Endodermal cell (in vitro differentiated cells): Measurements from ENCODE around the gene ATG101. TPM values are rescaled to one million over a fixed set of nuclear protein-coding genes. Genes with fewer than 3 reads are reported as not detected.

Experiments used
- DNase-seq: peaks from one replicate; pipeline ENCODE4 v3.0.0-alpha.2; 2017
- H3K27ac ChIP-seq: 2 replicates; pipeline ENCODE4 v1.5.1; 2013; ENCODE audit warnings: mild to moderate bottlenecking, low read depth, low read length, moderate library complexity
- H3K27me3 ChIP-seq: 2 replicates; pipeline ENCODE4 v1.6.1; 2013; ENCODE audit warnings: mild to moderate bottlenecking, low read length, moderate library complexity; ENCODE audit not compliant: insufficient read depth, control insufficient read depth, poor library complexity, severe bottlenecking
- H3K36me3 ChIP-seq: 2 replicates; pipeline ENCODE4 v1.7.0; 2013; ENCODE audit warnings: mild to moderate bottlenecking, low read length, moderate library complexity; ENCODE audit not compliant: control insufficient read depth, insufficient read depth
- H3K4me1 ChIP-seq: one replicate; pipeline ENCODE4 v1.7.0; 2013; ENCODE audit warnings: low read length; ENCODE audit not compliant: control insufficient read depth, insufficient read depth
- H3K4me3 ChIP-seq: 2 replicates; pipeline ENCODE4 v1.5.1; 2013; ENCODE audit warnings: mild to moderate bottlenecking, low read length, moderate library complexity
- H3K9ac ChIP-seq: 2 replicates; pipeline ENCODE4 v1.6.1; 2013; ENCODE audit warnings: mild to moderate bottlenecking, low read length, moderate library complexity; ENCODE audit not compliant: poor library complexity, severe bottlenecking; ENCODE audit errors: extremely low read depth
- H3K9me3 ChIP-seq: 2 replicates; pipeline ENCODE4 v1.6.1; 2013; ENCODE audit warnings: mild to moderate bottlenecking, low read length, moderate library complexity; ENCODE audit not compliant: control insufficient read depth
- H3K27ac Mint-ChIP-seq: 2 replicates; pipeline ENCODE4 v1.8.0; 2020; ENCODE audit warnings: mixed read lengths
- H3K27me3 Mint-ChIP-seq: 2 replicates; pipeline ENCODE4 v1.8.0; 2021; ENCODE audit warnings: mild to moderate bottlenecking, mixed read lengths; ENCODE audit not compliant: insufficient read depth
- H3K36me3 Mint-ChIP-seq: 2 replicates; pipeline ENCODE4 v1.8.0; 2020; ENCODE audit warnings: low read depth, mixed read lengths
- H3K4me1 Mint-ChIP-seq: 2 replicates; pipeline ENCODE4 v1.8.0; 2020; ENCODE audit warnings: mixed read lengths
- H3K4me3 Mint-ChIP-seq: 2 replicates; pipeline ENCODE4 v1.8.0; 2020; ENCODE audit warnings: mild to moderate bottlenecking, moderate library complexity, mixed read lengths
- H3K9me3 Mint-ChIP-seq: 2 replicates; pipeline ENCODE4 v1.8.0; 2020; ENCODE audit warnings: mild to moderate bottlenecking, mixed read lengths
- WGBS, 2 experiments: methylation state at CpG; one replicate each; pipeline versions ENCODE4 v1.1.5 to v1.1.7; 2013; ENCODE audit warnings: missing lambda C conversion rate in 2 of 2, mixed read lengths in 1 of 2; ENCODE audit not compliant: insufficient coverage in 1 of 2, insufficient read length in 1 of 2; 5-methylcytosine and 5-hydroxymethylcytosine counted together
- total RNA-seq, 2 donors: library from RNA; stranded (reverse); fragmentation: NEBNext Ultra II Directional in 1 of 2; extraction: Animal tissue kit (Norgen Biotek cat#: 25700) in 1 of 2; gene quantifications; 2 replicates in 1 of 2; 3 replicates in 1 of 2; pipeline ENCODE4 v1.2.1, GENCODE V29; 2021
- TF ChIP-seq, protein P1 (sequence below): fragments of 200-600 bp; sonication (generic); conservative IDR thresholded peaks from 2 replicates; pipeline ENCODE4 v1.5.0; 2021; ENCODE audit warnings: antibody characterized with exemption, mild to moderate bottlenecking

ATG101 gene
- total RNA-seq, 2 donors from 2014 or later: 32.1 TPM

DNA sequence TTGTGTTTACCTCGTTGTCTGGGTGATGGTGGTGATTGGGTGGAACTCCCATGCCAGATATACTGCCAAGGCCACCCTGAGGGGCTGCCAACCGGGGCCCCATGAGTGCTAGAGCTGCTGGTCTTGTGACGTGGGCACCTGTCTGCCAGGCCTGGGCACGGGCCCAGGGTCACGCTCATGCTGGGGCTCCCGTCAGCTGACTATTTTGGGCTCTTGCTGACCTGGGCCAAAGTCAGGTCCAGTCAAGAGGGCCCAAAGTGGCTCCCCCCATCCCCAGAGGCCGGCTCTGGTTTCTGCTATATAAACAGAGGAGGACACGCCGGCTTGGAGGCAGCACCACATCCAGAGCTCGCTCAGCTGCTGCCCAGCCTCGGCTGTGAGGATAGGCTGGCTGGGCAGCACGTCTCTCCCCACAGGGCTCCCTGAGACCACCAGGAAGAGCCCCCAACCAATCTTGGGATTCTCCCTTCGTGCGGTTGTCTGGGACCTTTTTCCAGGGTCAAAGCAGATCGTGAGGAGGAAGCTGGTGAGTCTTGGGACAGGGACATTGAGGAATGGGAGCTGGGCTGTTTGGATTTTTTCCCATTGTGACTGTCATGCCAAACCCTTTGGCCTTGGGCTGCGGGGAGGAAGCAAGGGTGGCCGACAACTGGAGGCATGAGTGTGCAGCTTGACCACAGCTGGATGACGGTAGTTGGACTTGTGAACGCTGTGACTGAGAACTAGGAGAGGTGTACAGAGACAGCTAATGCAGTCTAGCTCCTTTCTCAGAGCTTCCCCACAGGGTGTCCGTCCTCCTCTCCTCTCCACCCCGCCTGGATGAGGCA is 26.2 kb upstream of the ATG101 start:
- H3K27ac Mint-ChIP-seq: no peak overlapping the region

GRCh38 chr12:52044292-52044983 is 25.3 kb upstream of the ATG101 start:
- DNase-seq: no peak
- no peaks in the 10 kb centered on the region for H3K27me3 ChIP-seq
- Mint-ChIP-seq H3K4me3 (no peak overlapping the region), H3K27ac (no peak overlapping the region), H3K27me3 (peaks cover 3% of the 10 kb centered on the region), H3K36me3 (peaks cover 7% of the 10 kb centered on the region), H3K9me3 (no peaks in the 10 kb centered on the region), H3K4me1 (peaks cover 3% of the 10 kb centered on the region)
- WGBS, 2 experiments: 91% methylated on average over 12 to 18 of the region's 18 CpGs
- no peak overlapping the region for H3K9ac ChIP-seq
- H3K4me3 ChIP-seq: no peak overlapping the region
- H3K36me3 ChIP-seq: peaks cover 4% of the 10 kb centered on the region
- H3K27ac ChIP-seq: no peak overlapping the region
- no peaks in the 10 kb centered on the region for H3K4me1 ChIP-seq
- no peaks in the 10 kb centered on the region for H3K9me3 ChIP-seq
- TF ChIP-seq, protein P1, sequence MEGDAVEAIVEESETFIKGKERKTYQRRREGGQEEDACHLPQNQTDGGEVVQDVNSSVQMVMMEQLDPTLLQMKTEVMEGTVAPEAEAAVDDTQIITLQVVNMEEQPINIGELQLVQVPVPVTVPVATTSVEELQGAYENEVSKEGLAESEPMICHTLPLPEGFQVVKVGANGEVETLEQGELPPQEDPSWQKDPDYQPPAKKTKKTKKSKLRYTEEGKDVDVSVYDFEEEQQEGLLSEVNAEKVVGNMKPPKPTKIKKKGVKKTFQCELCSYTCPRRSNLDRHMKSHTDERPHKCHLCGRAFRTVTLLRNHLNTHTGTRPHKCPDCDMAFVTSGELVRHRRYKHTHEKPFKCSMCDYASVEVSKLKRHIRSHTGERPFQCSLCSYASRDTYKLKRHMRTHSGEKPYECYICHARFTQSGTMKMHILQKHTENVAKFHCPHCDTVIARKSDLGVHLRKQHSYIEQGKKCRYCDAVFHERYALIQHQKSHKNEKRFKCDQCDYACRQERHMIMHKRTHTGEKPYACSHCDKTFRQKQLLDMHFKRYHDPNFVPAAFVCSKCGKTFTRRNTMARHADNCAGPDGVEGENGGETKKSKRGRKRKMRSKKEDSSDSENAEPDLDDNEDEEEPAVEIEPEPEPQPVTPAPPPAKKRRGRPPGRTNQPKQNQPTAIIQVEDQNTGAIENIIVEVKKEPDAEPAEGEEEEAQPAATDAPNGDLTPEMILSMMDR: no peak

More for the DNA sequence above, 26.2 kb upstream of the ATG101 start:
- H3K27me3 Mint-ChIP-seq: peaks cover 2% of the 10 kb centered on the region
- no peak overlapping the region for H3K4me3 Mint-ChIP-seq
- peaks cover 4% of the 10 kb centered on the region for H3K36me3 ChIP-seq
- no peaks in the 10 kb centered on the region for H3K4me1 Mint-ChIP-seq
- no peak overlapping the region for H3K4me3 ChIP-seq
- peaks cover 7% of the 10 kb centered on the region for H3K36me3 Mint-ChIP-seq
- WGBS, 2 experiments: 88 to 90% methylated on average over 17 to 21 of the region's 21 CpGs
- H3K4me1 ChIP-seq: no peaks in the 10 kb centered on the region
- H3K9ac ChIP-seq: no peak overlapping the region
- TF ChIP-seq, protein P1: no peak
- H3K9me3 ChIP-seq: no peaks in the 10 kb centered on the region
- H3K27ac ChIP-seq: no peak overlapping the region
- DNase-seq: no peak
- no peaks in the 10 kb centered on the region for H3K9me3 Mint-ChIP-seq
- no peaks in the 10 kb centered on the region for H3K27me3 ChIP-seq

GRCh38 chr12:52045794-52046199 is 24.0 kb upstream of the ATG101 start:
- Histone ChIP-seq H3K9me3 (no peaks in the 10 kb centered on the region), H3K27ac (no peak overlapping the region), H3K4me3 (no peak overlapping the region), H3K4me1 (no peaks in the 10 kb centered on the region), H3K9ac (no peak overlapping the region), H3K36me3 (peaks cover 4% of the 10 kb centered on the region), H3K27me3 (no peaks in the 10 kb centered on the region)
- 66 to 72% methylated on average over 3 to 4 of the region's 4 CpGs for WGBS, 2 experiments
- H3K9me3 Mint-ChIP-seq: no peaks in the 10 kb centered on the region
- H3K36me3 Mint-ChIP-seq: peaks cover 7% of the 10 kb centered on the region
- TF ChIP-seq, protein P1: no peak
- no peak for DNase-seq
- no peak overlapping the region for H3K27ac Mint-ChIP-seq
- peaks cover 10% of the 10 kb centered on the region for H3K27me3 Mint-ChIP-seq
- no peak overlapping the region for H3K4me3 Mint-ChIP-seq
- peaks cover 16% of the 10 kb centered on the region for H3K4me1 Mint-ChIP-seq
